Stimulated activated CD4-positive, alpha-beta T cell treated with anti-CD3 and anti-CD28 coated beads, TNF-alpha, amount 100 ng/mL, for 48 hours (primary cell): Measurements from ENCODE around the gene VEGFB.

ENCODE experiments used
- DNase-seq, 3 donors: peaks; one replicate each; pipeline ENCODE4 v3.0.0-alpha.2; 2020; ENCODE audit warnings: low read depth in 3 of 3

The VEGFB gene

GRCh38 chr11:64233913-64234586, at the start of gene VEGFB:
TSS of gene VEGFB (plus strand) at chr11:64234584. CDS start at chr11:64234834, 250 bp downstream.
- DNase-seq, result peak in 1 of 3 donors; percentile 58

GRCh38 chr11:64185175-64185692, 49.1 kb upstream of the VEGFB start:
- DNase-seq, result peak in 1 of 3 donors; percentile 18

- peak; percentile 93 to 99 (median 97) for DNase-seq
Measured at GRCh38 chr11:64185693-64186491, 48.5 kb upstream of the VEGFB start, which contains the start of gene STIP1. TSS of gene STIP1 (plus strand) at chr11:64186171. CDS start at chr11:64186262, 91 bp downstream.

- no peak for DNase-seq
Measured at GRCh38 chr11:64186492-64187165, 47.8 kb upstream of the VEGFB start.

- no peak for DNase-seq
Measured at GRCh38 chr11:64192434-64192833, 42.0 kb upstream of the VEGFB start.

GRCh38 chr11:64196626-64197025, 37.8 kb upstream of the VEGFB start:
- DNase-seq, result no peak

- DNase-seq, result no peak
Measured at GRCh38 chr11:64198511-64198910, 35.9 kb upstream of the VEGFB start.

GRCh38 chr11:64201543-64201942, 32.8 kb upstream of the VEGFB start:
- DNase-seq, result no peak

GRCh38 chr11:64202992-64203391, 31.4 kb upstream of the VEGFB start:
- no peak for DNase-seq

GRCh38 chr11:64203421-64204079, 30.8 kb upstream of the VEGFB start:
- no peak for DNase-seq

GRCh38 chr11:64204080-64204440, 30.3 kb upstream of the VEGFB start:
- DNase-seq, result no peak

GRCh38 chr11:64204464-64204989, 29.9 kb upstream of the VEGFB start:
- no peak for DNase-seq

GRCh38 chr11:64206457-64207255, 27.7 kb upstream of the VEGFB start, which contains the start of gene FERMT3:
TSS of gene FERMT3 (plus strand) at chr11:64206721. CDS start at chr11:64207365, 644 bp downstream.
- DNase-seq, result peak in 2 of 3 donors; percentile 67 to 70

- DNase-seq, result peak in 2 of 3 donors; percentile 77 to 79
Measured at GRCh38 chr11:64207256-64208085, 26.9 kb upstream of the VEGFB start.

GRCh38 chr11:64208086-64208795, 26.1 kb upstream of the VEGFB start:
- no peak for DNase-seq

- DNase-seq, result no peak
Measured at GRCh38 chr11:64208796-64209562, 25.4 kb upstream of the VEGFB start.

- DNase-seq, result no peak
Measured at GRCh38 chr11:64209563-64209843, 24.9 kb upstream of the VEGFB start.

- no peak for DNase-seq
Measured at GRCh38 chr11:64210301-64211020, 23.9 kb upstream of the VEGFB start.
